Thyroid gland (tissue), 4 donors: Measurements from ENCODE around the gene GPR148.

Experiments used
- POLR2A ChIP-seq, 2 donors: fragments of 450-650 bp; IDR thresholded peaks; one replicate each; pipeline ENCODE4 v1.6.1; 2017; ENCODE audit warnings: antibody characterized with exemption in 2 of 2, mild to moderate bottlenecking in 2 of 2, moderate library complexity in 1 of 2
- TF ChIP-seq, protein P1 (sequence below), 6 experiments: fragments of 200-600 bp in 3 of 6; fragments of 450-650 bp in 3 of 6; sonication (generic) in 3 of 6; IDR thresholded peaks; one replicate each; pipeline ENCODE4 v1.5.1; 2016 to 2019; ENCODE audit warnings: antibody characterized with exemption in 6 of 6, mild to moderate bottlenecking in 2 of 6, inconsistent platforms in 1 of 6, moderate library complexity in 1 of 6

DNA sequence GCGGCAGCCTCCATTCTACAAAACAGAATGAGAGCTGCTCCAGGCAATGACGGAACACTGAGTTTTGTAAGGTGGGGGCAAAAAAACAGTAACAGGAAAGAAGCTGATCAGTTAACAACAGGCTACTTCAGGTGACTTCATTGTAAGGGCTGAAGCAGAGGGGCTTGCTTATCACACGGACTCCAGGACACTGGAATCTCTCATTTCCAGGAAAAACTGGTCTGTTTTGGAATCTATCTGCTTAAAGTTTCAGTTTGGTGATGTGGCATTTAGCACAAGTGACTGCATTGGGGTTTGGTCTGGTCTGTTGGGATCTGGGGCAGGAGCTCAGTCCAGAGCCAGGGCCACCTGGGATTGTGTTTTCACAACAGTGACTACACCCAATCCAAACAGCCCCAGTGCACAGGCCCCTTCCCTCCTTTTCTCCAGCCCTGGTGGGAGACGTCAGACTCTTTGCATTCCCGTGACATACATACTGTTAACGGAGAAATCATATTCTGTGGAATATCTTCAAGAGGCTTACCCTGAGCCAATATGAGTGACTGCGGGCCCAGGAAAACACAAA lies 40.6 kb downstream of the GPR148 start:
- no peak for TF ChIP-seq POLR2A (IDR thresholded peaks at IDR 0.05)
- TF ChIP-seq, protein P1, sequence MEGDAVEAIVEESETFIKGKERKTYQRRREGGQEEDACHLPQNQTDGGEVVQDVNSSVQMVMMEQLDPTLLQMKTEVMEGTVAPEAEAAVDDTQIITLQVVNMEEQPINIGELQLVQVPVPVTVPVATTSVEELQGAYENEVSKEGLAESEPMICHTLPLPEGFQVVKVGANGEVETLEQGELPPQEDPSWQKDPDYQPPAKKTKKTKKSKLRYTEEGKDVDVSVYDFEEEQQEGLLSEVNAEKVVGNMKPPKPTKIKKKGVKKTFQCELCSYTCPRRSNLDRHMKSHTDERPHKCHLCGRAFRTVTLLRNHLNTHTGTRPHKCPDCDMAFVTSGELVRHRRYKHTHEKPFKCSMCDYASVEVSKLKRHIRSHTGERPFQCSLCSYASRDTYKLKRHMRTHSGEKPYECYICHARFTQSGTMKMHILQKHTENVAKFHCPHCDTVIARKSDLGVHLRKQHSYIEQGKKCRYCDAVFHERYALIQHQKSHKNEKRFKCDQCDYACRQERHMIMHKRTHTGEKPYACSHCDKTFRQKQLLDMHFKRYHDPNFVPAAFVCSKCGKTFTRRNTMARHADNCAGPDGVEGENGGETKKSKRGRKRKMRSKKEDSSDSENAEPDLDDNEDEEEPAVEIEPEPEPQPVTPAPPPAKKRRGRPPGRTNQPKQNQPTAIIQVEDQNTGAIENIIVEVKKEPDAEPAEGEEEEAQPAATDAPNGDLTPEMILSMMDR (IDR thresholded peaks at IDR 0.05), result no peak
